ENCODE data around the gene KLHL29.
A peak's percentile ranks its signal among the peaks of the same experiment; 100 is the strongest.

Gene KLHL29

GRCh38 chr2:23636426-23636825, 251.4 kb downstream of the KLHL29 start:
- Histone ChIP-seq H2BK15ac (ENCODE audit: low read length) (no peak overlapping the region), H3K4me3 (ENCODE audit: low read length in 2 of 2) (no peak overlapping the region), H3K27ac (replicated peaks; ENCODE audit: low read length) (peak overlapping the region; percentile 77), H3K27me3 (ENCODE audit: control insufficient read depth in 3 of 3, insufficient read depth in 3 of 3, low read depth in 1 of 3, low read length in 3 of 3) (no peaks in the 10 kb centered on the region), H3K14ac (ENCODE audit: low read length) (peak overlapping the region; percentile 59), H3K4me1 (ENCODE audit: control insufficient read depth in 2 of 2, insufficient read depth in 1 of 2, low read depth in 1 of 2, low read length in 2 of 2) (peaks cover 13 to 18% of the 10 kb centered on the region in 2 donors), H4K91ac (ENCODE audit: low read depth, low read length, poor library complexity) (peak overlapping the region; percentile 7), H3K23ac (ENCODE audit: low read depth, low read length, poor library complexity) (no peak overlapping the region), H3K4ac (ENCODE audit: low read length) (no peak overlapping the region), H2BK120ac (ENCODE audit: low read depth, low read length) (peak overlapping the region; percentile 51), H2AFZ (ENCODE audit: low read length) (peak overlapping the region; percentile 66), H2AK5ac (ENCODE audit: low read depth, low read length) (peak overlapping the region; percentile 85), H3K9ac (ENCODE audit: low read depth, low read length, poor library complexity) (no peak overlapping the region), H2BK12ac (ENCODE audit: low read length) (no peak overlapping the region), H3K36me3 (replicated peaks in 1 of 2; ENCODE audit: control insufficient read depth in 2 of 2, insufficient read depth in 2 of 2, low read length in 2 of 2) (no peaks in the 10 kb centered on the region), H3K18ac (ENCODE audit: low read length) (peak overlapping the region; percentile 87), H4K8ac (ENCODE audit: low read depth, low read length) (no peak overlapping the region), H3K9me3 (replicated peaks in 1 of 2; ENCODE audit: control insufficient read depth in 2 of 2, insufficient read depth in 1 of 2, low read depth in 1 of 2, low read length in 2 of 2) (no peaks in the 10 kb centered on the region), H2BK5ac (ENCODE audit: low read length) (no peak overlapping the region), H3K4me2 (ENCODE audit: insufficient read depth, low read length, poor library complexity, severe bottlenecking) (no peak overlapping the region), H3K79me1 (ENCODE audit: low read depth, low read length) (no peaks in the 10 kb centered on the region)
- DNase-seq (ENCODE audit: low spot score), result no peak
- WGBS, 2 donors (ENCODE audit: extremely low coverage in 2 of 2, insufficient read length in 2 of 2, insufficient replicate concordance in 1 of 2), result no CpG with 5 or more reads among the region's 11 CpGs

- Histone ChIP-seq H2BK12ac (ENCODE audit: low read length) (peak overlapping the region; percentile 24), H2BK120ac (ENCODE audit: low read depth, low read length) (peak overlapping the region; percentile 51), H3K4me1 (ENCODE audit: control insufficient read depth in 2 of 2, insufficient read depth in 1 of 2, low read depth in 1 of 2, low read length in 2 of 2) (peaks cover 13 to 18% of the 10 kb centered on the region in 2 donors), H3K4ac (ENCODE audit: low read length) (no peak overlapping the region), H4K8ac (ENCODE audit: low read depth, low read length) (peak overlapping the region; percentile 25), H3K4me2 (ENCODE audit: insufficient read depth, low read length, poor library complexity, severe bottlenecking) (no peak overlapping the region), H2BK15ac (ENCODE audit: low read length) (no peak overlapping the region), H2BK5ac (ENCODE audit: low read length) (no peak overlapping the region), H2AK5ac (ENCODE audit: low read depth, low read length) (peak overlapping the region; percentile 85), H3K9me3 (replicated peaks in 1 of 2; ENCODE audit: control insufficient read depth in 2 of 2, insufficient read depth in 1 of 2, low read depth in 1 of 2, low read length in 2 of 2) (peaks cover 0 to 2% of the 10 kb centered on the region in 2 donors), H3K36me3 (replicated peaks in 1 of 2; ENCODE audit: control insufficient read depth in 2 of 2, insufficient read depth in 2 of 2, low read length in 2 of 2) (peaks cover 0 to 2% of the 10 kb centered on the region in 2 donors), H3K9ac (ENCODE audit: low read depth, low read length, poor library complexity) (no peak overlapping the region), H3K14ac (ENCODE audit: low read length) (no peak overlapping the region), H3K27me3 (ENCODE audit: control insufficient read depth in 3 of 3, insufficient read depth in 3 of 3, low read depth in 1 of 3, low read length in 3 of 3) (no peaks in the 10 kb centered on the region), H3K79me1 (ENCODE audit: low read depth, low read length) (no peaks in the 10 kb centered on the region), H3K27ac (replicated peaks; ENCODE audit: low read length) (peak overlapping the region; percentile 77), H3K4me3 (ENCODE audit: low read length in 2 of 2) (no peak overlapping the region), H2AFZ (ENCODE audit: low read length) (peak overlapping the region; percentile 66), H3K23ac (ENCODE audit: low read depth, low read length, poor library complexity) (no peak overlapping the region), H3K18ac (ENCODE audit: low read length) (peak overlapping the region; percentile 84), H4K91ac (ENCODE audit: low read depth, low read length, poor library complexity) (peak overlapping the region; percentile 3)
- no peak for DNase-seq (ENCODE audit: low spot score)
- no CpG with 5 or more reads among the region's 14 CpGs for WGBS, 2 donors (ENCODE audit: extremely low coverage in 2 of 2, insufficient read length in 2 of 2, insufficient replicate concordance in 1 of 2)
Measured at GRCh38 chr2:23637011-23637778, 252.2 kb downstream of the KLHL29 start.

GRCh38 chr2:23639406-23639982, 254.5 kb downstream of the KLHL29 start:
- no peaks in the 10 kb centered on the region for H3K79me1 ChIP-seq (ENCODE audit: low read depth, low read length)
- no peak overlapping the region for H4K91ac ChIP-seq (ENCODE audit: low read depth, low read length, poor library complexity)
- no peak overlapping the region for H3K14ac ChIP-seq (ENCODE audit: low read length)
- no peak overlapping the region for H2AK5ac ChIP-seq (ENCODE audit: low read depth, low read length)
- no peak for DNase-seq (ENCODE audit: low spot score)
- no peaks in the 10 kb centered on the region for H3K27me3 ChIP-seq (ENCODE audit: control insufficient read depth in 3 of 3, insufficient read depth in 3 of 3, low read depth in 1 of 3, low read length in 3 of 3)
- peaks cover 0 to 4% of the 10 kb centered on the region in 2 donors for H3K36me3 ChIP-seq (replicated peaks in 1 of 2; ENCODE audit: control insufficient read depth in 2 of 2, insufficient read depth in 2 of 2, low read length in 2 of 2)
- H2BK12ac ChIP-seq (ENCODE audit: low read length), result no peak overlapping the region
- H3K23ac ChIP-seq (ENCODE audit: low read depth, low read length, poor library complexity), result no peak overlapping the region
- no peak overlapping the region for H3K27ac ChIP-seq (replicated peaks; ENCODE audit: low read length)
- no peak overlapping the region for H4K8ac ChIP-seq (ENCODE audit: low read depth, low read length)
- H3K4me2 ChIP-seq (ENCODE audit: insufficient read depth, low read length, poor library complexity, severe bottlenecking), result no peak overlapping the region
- H2AFZ ChIP-seq (ENCODE audit: low read length), result no peak overlapping the region
- peaks cover 3 to 10% of the 10 kb centered on the region in 2 donors for H3K9me3 ChIP-seq (replicated peaks in 1 of 2; ENCODE audit: control insufficient read depth in 2 of 2, insufficient read depth in 1 of 2, low read depth in 1 of 2, low read length in 2 of 2)
- H3K4ac ChIP-seq (ENCODE audit: low read length), result no peak overlapping the region
- no peak overlapping the region for H3K4me3 ChIP-seq (ENCODE audit: low read length in 2 of 2)
- H3K4me1 ChIP-seq (ENCODE audit: control insufficient read depth in 2 of 2, insufficient read depth in 1 of 2, low read depth in 1 of 2, low read length in 2 of 2), result peaks cover 13 to 18% of the 10 kb centered on the region in 2 donors
- H3K18ac ChIP-seq (ENCODE audit: low read length), result no peak overlapping the region
- no peak overlapping the region for H2BK120ac ChIP-seq (ENCODE audit: low read depth, low read length)
- WGBS, 2 donors (ENCODE audit: extremely low coverage in 2 of 2, insufficient read length in 2 of 2, insufficient replicate concordance in 1 of 2), result no CpG with 5 or more reads among the region's 6 CpGs
- H2BK15ac ChIP-seq (ENCODE audit: low read length), result no peak overlapping the region
- H2BK5ac ChIP-seq (ENCODE audit: low read length), result no peak overlapping the region
- no peak overlapping the region for H3K9ac ChIP-seq (ENCODE audit: low read depth, low read length, poor library complexity)

GRCh38 chr2:23640711-23641110, 255.7 kb downstream of the KLHL29 start:
- Histone ChIP-seq H3K36me3 (replicated peaks in 1 of 2; ENCODE audit: control insufficient read depth in 2 of 2, insufficient read depth in 2 of 2, low read length in 2 of 2) (peaks cover 0 to 4% of the 10 kb centered on the region in 2 donors), H4K8ac (ENCODE audit: low read depth, low read length) (no peak overlapping the region), H3K9ac (ENCODE audit: low read depth, low read length, poor library complexity) (no peak overlapping the region), H2AFZ (ENCODE audit: low read length) (no peak overlapping the region), H2BK5ac (ENCODE audit: low read length) (no peak overlapping the region), H2BK120ac (ENCODE audit: low read depth, low read length) (peak overlapping the region; percentile 51), H3K9me3 (replicated peaks in 1 of 2; ENCODE audit: control insufficient read depth in 2 of 2, insufficient read depth in 1 of 2, low read depth in 1 of 2, low read length in 2 of 2) (peaks cover 3 to 10% of the 10 kb centered on the region in 2 donors), H2BK15ac (ENCODE audit: low read length) (peak overlapping the region; percentile 15), H3K79me1 (ENCODE audit: low read depth, low read length) (no peaks in the 10 kb centered on the region), H2BK12ac (ENCODE audit: low read length) (no peak overlapping the region), H3K18ac (ENCODE audit: low read length) (peak overlapping the region; percentile 42), H3K4me1 (ENCODE audit: control insufficient read depth in 2 of 2, insufficient read depth in 1 of 2, low read depth in 1 of 2, low read length in 2 of 2) (peaks cover 11 to 16% of the 10 kb centered on the region in 2 donors), H3K14ac (ENCODE audit: low read length) (no peak overlapping the region), H3K27me3 (ENCODE audit: control insufficient read depth in 3 of 3, insufficient read depth in 3 of 3, low read depth in 1 of 3, low read length in 3 of 3) (no peaks in the 10 kb centered on the region), H4K91ac (ENCODE audit: low read depth, low read length, poor library complexity) (peak overlapping the region; percentile 22), H3K4me3 (ENCODE audit: low read length in 2 of 2) (no peak overlapping the region), H3K4ac (ENCODE audit: low read length) (no peak overlapping the region), H3K4me2 (ENCODE audit: insufficient read depth, low read length, poor library complexity, severe bottlenecking) (no peak overlapping the region), H3K23ac (ENCODE audit: low read depth, low read length, poor library complexity) (no peak overlapping the region), H2AK5ac (ENCODE audit: low read depth, low read length) (peak overlapping the region; percentile 64), H3K27ac (replicated peaks; ENCODE audit: low read length) (no peak overlapping the region)
- no CpG with 5 or more reads among the region's 9 CpGs for WGBS, 2 donors (ENCODE audit: extremely low coverage in 2 of 2, insufficient read length in 2 of 2, insufficient replicate concordance in 1 of 2)
- DNase-seq (ENCODE audit: low spot score), result no peak
